A673 (cell line): ENCODE data around the gene SLC30A4.

Source experiments
- EZH2 ChIP-seq: fragments of 200-600 bp; sonication (generic); IDR thresholded peaks from 2 replicates; pipeline ENCODE4 v1.6.1; 2017; ENCODE audit warnings: borderline replicate concordance, low read depth, mild to moderate bottlenecking, mixed read lengths, antibody characterized with exemption, low read length; ENCODE audit not compliant: poor library complexity, severe bottlenecking
- TF ChIP-seq, protein P1 (sequence below): fragments of 300-800, 200-600 bp; sonication (generic); conservative IDR thresholded peaks from 2 replicates; pipeline ENCODE4 v1.5.1; 2017; ENCODE audit warnings: low read depth, mild to moderate bottlenecking, antibody characterized with exemption, low read length, moderate library complexity, mixed read lengths

DNA sequence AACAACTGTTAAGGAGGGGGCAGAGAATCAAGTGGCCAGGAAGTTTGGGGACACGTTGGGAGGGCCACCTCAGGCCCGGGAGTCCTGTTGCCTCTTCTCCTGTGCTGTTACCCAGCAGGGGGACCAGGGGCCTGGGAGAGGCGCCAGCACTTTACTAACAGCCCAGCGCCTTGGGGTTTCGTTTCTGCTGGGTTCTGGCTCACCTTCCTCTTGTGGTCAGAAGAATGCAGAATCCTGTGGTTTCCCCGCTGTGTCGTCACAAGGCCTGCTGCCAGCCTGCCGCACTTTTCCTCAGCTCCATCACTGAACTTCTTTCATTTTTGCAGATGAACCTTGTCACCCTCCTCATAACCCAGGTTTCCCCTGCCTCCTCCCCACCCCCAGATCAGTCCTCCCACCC, 67.7 kb downstream of the SLC30A4 start:
- TF ChIP-seq, protein P1, sequence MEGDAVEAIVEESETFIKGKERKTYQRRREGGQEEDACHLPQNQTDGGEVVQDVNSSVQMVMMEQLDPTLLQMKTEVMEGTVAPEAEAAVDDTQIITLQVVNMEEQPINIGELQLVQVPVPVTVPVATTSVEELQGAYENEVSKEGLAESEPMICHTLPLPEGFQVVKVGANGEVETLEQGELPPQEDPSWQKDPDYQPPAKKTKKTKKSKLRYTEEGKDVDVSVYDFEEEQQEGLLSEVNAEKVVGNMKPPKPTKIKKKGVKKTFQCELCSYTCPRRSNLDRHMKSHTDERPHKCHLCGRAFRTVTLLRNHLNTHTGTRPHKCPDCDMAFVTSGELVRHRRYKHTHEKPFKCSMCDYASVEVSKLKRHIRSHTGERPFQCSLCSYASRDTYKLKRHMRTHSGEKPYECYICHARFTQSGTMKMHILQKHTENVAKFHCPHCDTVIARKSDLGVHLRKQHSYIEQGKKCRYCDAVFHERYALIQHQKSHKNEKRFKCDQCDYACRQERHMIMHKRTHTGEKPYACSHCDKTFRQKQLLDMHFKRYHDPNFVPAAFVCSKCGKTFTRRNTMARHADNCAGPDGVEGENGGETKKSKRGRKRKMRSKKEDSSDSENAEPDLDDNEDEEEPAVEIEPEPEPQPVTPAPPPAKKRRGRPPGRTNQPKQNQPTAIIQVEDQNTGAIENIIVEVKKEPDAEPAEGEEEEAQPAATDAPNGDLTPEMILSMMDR: no peak
- TF ChIP-seq EZH2: no peak
